DOHH2 (cell line): ENCODE data around the gene SLC16A3.

Experiments
- H3F3A ChIP-seq: fragments of 200-600 bp; sonication (generic), shearing (Covaris generic); 2 replicates; pipeline ENCODE4 v1.6.0; 2016; ENCODE audit warnings: antibody characterized with exemption, mild to moderate bottlenecking; ENCODE audit not compliant: control insufficient read depth, insufficient read depth
- H3K27ac ChIP-seq: fragments of 200-600 bp; sonication (generic); 2 replicates; pipeline ENCODE4 v1.5.1; 2014; ENCODE audit warnings: low read depth, mild to moderate bottlenecking, low read length, moderate library complexity
- H3K27me3 ChIP-seq: fragments of 200-600 bp; sonication (generic); 2 replicates; pipeline ENCODE4 v1.6.1; 2014; ENCODE audit warnings: mild to moderate bottlenecking, low read length, mixed read lengths; ENCODE audit not compliant: control insufficient read depth
- H3K36me3 ChIP-seq: fragments of 200-600 bp; sonication (generic); 2 replicates; pipeline ENCODE4 v1.6.1; 2014; ENCODE audit warnings: mild to moderate bottlenecking, low read length, moderate library complexity, mixed read lengths; ENCODE audit not compliant: control insufficient read depth
- H3K4me1 ChIP-seq: fragments of 200-600 bp; sonication (generic); 2 replicates; pipeline ENCODE4 v1.6.1; 2014; ENCODE audit warnings: mild to moderate bottlenecking, low read length, mixed read lengths; ENCODE audit not compliant: control insufficient read depth
- H3K4me2 ChIP-seq: fragments of 200-600 bp; sonication (generic); 2 replicates; pipeline ENCODE4 v1.6.0; 2014; ENCODE audit warnings: mild to moderate bottlenecking, low read length, moderate library complexity
- H3K4me3 ChIP-seq: fragments of 200-600 bp; sonication (generic); 2 replicates; pipeline ENCODE4 v1.5.1; 2014; ENCODE audit warnings: mild to moderate bottlenecking, low read length, mixed read lengths
- H3K79me2 ChIP-seq: fragments of 200-600 bp; sonication (generic); 2 replicates; pipeline ENCODE4 v1.6.1; 2014; ENCODE audit warnings: mild to moderate bottlenecking, low read length, mixed read lengths; ENCODE audit not compliant: control insufficient read depth
- H3K9me2 ChIP-seq: fragments of 200-600 bp; sonication (generic); replicated peaks from 2 replicates; pipeline ENCODE4 v1.6.1; 2014; ENCODE audit warnings: mild to moderate bottlenecking, low read length, mixed read lengths; ENCODE audit not compliant: control insufficient read depth
- H3K9me3 ChIP-seq: fragments of 200-600 bp; sonication (generic); 2 replicates; pipeline ENCODE4 v1.6.1; 2014; ENCODE audit warnings: antibody characterized with exemption, low read length, mixed read lengths; ENCODE audit not compliant: control insufficient read depth, insufficient read depth
- H4K20me1 ChIP-seq: fragments of 200-600 bp; sonication (generic); 2 replicates; pipeline ENCODE4 v1.6.0; 2014; ENCODE audit warnings: low read depth, mild to moderate bottlenecking, antibody characterized with exemption, low read length, moderate library complexity; ENCODE audit not compliant: control insufficient read depth, insufficient read depth
- CTCF ChIP-seq: fragments of 200-600 bp; sonication (generic); IDR thresholded peaks from one replicate; pipeline ENCODE4 v1.5.1; 2014; ENCODE audit warnings: antibody characterized with exemption, mild to moderate bottlenecking, low read depth, low read length; ENCODE audit not compliant: poor library complexity, severe bottlenecking
- EZH2phosphoT487 ChIP-seq: fragments of 200-600 bp; sonication (generic); IDR thresholded peaks from 2 replicates; pipeline ENCODE4 v1.6.1; 2017; ENCODE audit warnings: borderline replicate concordance, mild to moderate bottlenecking, antibody characterized with exemption, low read length, moderate library complexity, mixed read lengths

The SLC16A3 gene

GRCh38 chr17:82281502-82282238, 52.8 kb downstream of the SLC16A3 start:
- no peak overlapping the region for H3K27ac ChIP-seq
- no peak for TF ChIP-seq EZH2phosphoT487
- TF ChIP-seq CTCF, result no peak
- peaks cover 14% of the 10 kb centered on the region for H3K27me3 ChIP-seq
- H3K9me2 ChIP-seq, result no peaks in the 10 kb centered on the region
- no peak overlapping the region for H3K4me3 ChIP-seq
- no peaks in the 10 kb centered on the region for H3K4me1 ChIP-seq
- H3K4me2 ChIP-seq, result no peak overlapping the region
- H3K36me3 ChIP-seq, result no peaks in the 10 kb centered on the region
- no peaks in the 10 kb centered on the region for H3K79me2 ChIP-seq
- no peaks in the 10 kb centered on the region for H3K9me3 ChIP-seq
- no peaks in the 10 kb centered on the region for H3F3A ChIP-seq
- no peaks in the 10 kb centered on the region for H4K20me1 ChIP-seq

- H3K4me2 ChIP-seq, result no peak overlapping the region
- H3K27me3 ChIP-seq, result peaks cover 22% of the 10 kb centered on the region
Measured at GRCh38 chr17:82282239-82283207, 53.7 kb downstream of the SLC16A3 start.

GRCh38 chr17:82283208-82283749, 54.4 kb downstream of the SLC16A3 start:
- Histone ChIP-seq H3F3A (no peaks in the 10 kb centered on the region), H3K4me2 (no peak overlapping the region), H3K27ac (no peak overlapping the region)

More at GRCh38 chr17:82282239-82283207, 53.7 kb downstream of the SLC16A3 start:
- Histone ChIP-seq H3K9me2 (no peaks in the 10 kb centered on the region), H3K27ac (no peak overlapping the region), H3K4me1 (no peaks in the 10 kb centered on the region), H3K79me2 (no peaks in the 10 kb centered on the region), H4K20me1 (no peaks in the 10 kb centered on the region), H3K9me3 (no peaks in the 10 kb centered on the region), H3K4me3 (no peak overlapping the region), H3K36me3 (no peaks in the 10 kb centered on the region), H3F3A (no peaks in the 10 kb centered on the region)
- no peak for TF ChIP-seq EZH2phosphoT487
- TF ChIP-seq CTCF, result no peak

More at GRCh38 chr17:82283208-82283749, 54.4 kb downstream of the SLC16A3 start:
- Histone ChIP-seq H3K9me2 (no peaks in the 10 kb centered on the region), H3K4me3 (no peak overlapping the region), H3K27me3 (peaks cover 22% of the 10 kb centered on the region), H3K36me3 (no peaks in the 10 kb centered on the region), H3K79me2 (no peaks in the 10 kb centered on the region), H3K9me3 (no peaks in the 10 kb centered on the region), H3K4me1 (no peaks in the 10 kb centered on the region), H4K20me1 (no peaks in the 10 kb centered on the region)
- TF ChIP-seq CTCF (no peak), EZH2phosphoT487 (no peak)
